ENCODE results near the gene ERBB4. TPM values are rescaled to one million over a fixed set of nuclear protein-coding genes. Genes with fewer than 3 reads are reported as not detected.
A peak's percentile ranks its signal among the peaks of the same experiment; 100 is the strongest.

Gene ERBB4
- 10 to 100 TPM in 3 of 4 donors, 1 to 10 TPM in 1; 2.2 to 63.3 (median 45.5) TPM for polyA plus RNA-seq (ENCODE audit: insufficient read length in 4 of 4)

GRCh38 chr2:212538305-212539071 lies at the start of gene ERBB4:
ERBB4 (minus strand) TSS chr2:212538802; CDS start chr2:212538530, 272 bp downstream.
- DNase-seq (ENCODE audit: low read depth in 4 of 4, low spot score in 3 of 4): no peak

- DNase-seq (ENCODE audit: low read depth in 4 of 4, low spot score in 3 of 4): no peak
Measured at GRCh38 chr2:212580117-212580516, 41.5 kb upstream of the ERBB4 start.

- DNase-seq (ENCODE audit: low read depth in 4 of 4, low spot score in 3 of 4): no peak
Measured at GRCh38 chr2:212556296-212556695, 17.7 kb upstream of the ERBB4 start.

GRCh38 chr2:212554233-212554632 lies 15.6 kb upstream of the ERBB4 start:
- DNase-seq (ENCODE audit: low read depth in 4 of 4, low spot score in 3 of 4): no peak

- no peak for DNase-seq (ENCODE audit: low read depth in 4 of 4, low spot score in 3 of 4)
Measured at GRCh38 chr2:212549941-212550340, 11.3 kb upstream of the ERBB4 start.

- no peak for DNase-seq (ENCODE audit: low read depth in 4 of 4, low spot score in 3 of 4)
Measured at GRCh38 chr2:212549463-212549862, 10.9 kb upstream of the ERBB4 start.

GRCh38 chr2:212548455-212548819 lies 9.8 kb upstream of the ERBB4 start:
- DNase-seq (ENCODE audit: low read depth in 4 of 4, low spot score in 3 of 4): no peak

- no peak for DNase-seq (ENCODE audit: low read depth in 4 of 4, low spot score in 3 of 4)
Measured at GRCh38 chr2:212547716-212548454, 9.3 kb upstream of the ERBB4 start.

GRCh38 chr2:212546669-212547068 lies 8.1 kb upstream of the ERBB4 start:
- DNase-seq (ENCODE audit: low read depth in 4 of 4, low spot score in 3 of 4): no peak

GRCh38 chr2:212540341-212540740 lies 1.7 kb upstream of the ERBB4 start:
- no peak for DNase-seq (ENCODE audit: low read depth in 4 of 4, low spot score in 3 of 4)

- peak in 1 of 4 donors; percentile 65 for DNase-seq (ENCODE audit: low read depth in 4 of 4, low spot score in 3 of 4)
Measured at GRCh38 chr2:212539072-212539880, 674 bp upstream of the ERBB4 start.

- no peak for DNase-seq (ENCODE audit: low read depth in 4 of 4, low spot score in 3 of 4)
Measured at GRCh38 chr2:212537726-212538304, 787 bp downstream of the ERBB4 start.

- no peak for DNase-seq (ENCODE audit: low read depth in 4 of 4, low spot score in 3 of 4)
Measured at GRCh38 chr2:212536817-212537725, 1.5 kb downstream of the ERBB4 start.

- DNase-seq (ENCODE audit: low read depth in 4 of 4, low spot score in 3 of 4): no peak
Measured at GRCh38 chr2:212535996-212536816, 2.4 kb downstream of the ERBB4 start.

GRCh38 chr2:212534336-212534735 lies 4.3 kb downstream of the ERBB4 start:
- no peak for DNase-seq (ENCODE audit: low read depth in 4 of 4, low spot score in 3 of 4)

GRCh38 chr2:212532585-212532984 lies 6.0 kb downstream of the ERBB4 start:
- DNase-seq (ENCODE audit: low read depth in 4 of 4, low spot score in 3 of 4): no peak

- DNase-seq (ENCODE audit: low read depth in 4 of 4, low spot score in 3 of 4): no peak
Measured at GRCh38 chr2:212532087-212532486, 6.5 kb downstream of the ERBB4 start.

- no peak for DNase-seq (ENCODE audit: low read depth in 4 of 4, low spot score in 3 of 4)
Measured at GRCh38 chr2:212531499-212531898, 7.1 kb downstream of the ERBB4 start.

GRCh38 chr2:212530991-212531390 lies 7.6 kb downstream of the ERBB4 start:
- no peak for DNase-seq (ENCODE audit: low read depth in 4 of 4, low spot score in 3 of 4)

All from left renal pelvis (tissue), 4 donors.